ENCODE data around the gene RPLP2.

Gene RPLP2

DNA sequence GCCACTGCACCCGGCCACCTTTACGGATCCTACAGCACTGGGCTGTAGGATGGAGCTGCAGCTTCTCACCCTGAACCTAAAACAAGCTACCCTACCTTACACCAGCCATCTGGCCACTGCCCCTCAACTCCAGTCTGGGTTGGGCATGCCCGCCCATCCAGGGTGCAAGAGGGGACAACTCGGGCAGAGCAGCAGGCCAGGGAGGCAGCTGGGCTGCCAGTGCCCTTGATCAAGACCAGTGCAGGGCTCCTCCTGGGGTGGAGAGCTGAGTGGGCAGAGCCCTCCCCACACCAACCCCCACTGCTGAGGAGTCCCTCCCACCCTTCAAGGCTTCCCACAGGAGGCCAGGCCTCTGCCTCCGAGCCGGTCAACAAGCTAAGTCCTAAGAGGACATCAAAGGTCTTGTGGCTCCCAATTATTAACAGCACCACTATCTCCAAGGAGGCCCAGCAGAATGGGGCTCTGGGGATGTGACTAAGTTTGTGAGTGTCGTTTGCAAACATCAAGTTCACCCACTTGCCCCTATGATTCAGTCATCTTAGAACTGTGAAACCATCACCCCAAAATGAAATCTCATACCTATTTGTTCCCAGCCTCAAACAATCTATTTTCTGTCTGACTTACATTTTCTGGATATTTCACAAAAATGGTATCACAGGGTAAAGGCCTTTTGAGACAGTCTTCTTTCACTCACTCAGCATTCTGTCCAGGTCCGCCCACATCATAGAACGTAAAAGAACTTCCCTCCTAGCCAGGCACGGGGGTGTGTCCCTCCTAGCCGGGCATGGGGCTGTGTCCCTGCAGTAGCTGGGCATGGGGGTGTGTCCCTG, 43.4 kb upstream of the RPLP2 start:
- TF ChIP-seq RAD21 (IDR thresholded peaks at IDR 0.05; ENCODE audit: low read depth) (no peak), TEAD4 (IDR thresholded peaks at IDR 0.05) (no peak)

DNA sequence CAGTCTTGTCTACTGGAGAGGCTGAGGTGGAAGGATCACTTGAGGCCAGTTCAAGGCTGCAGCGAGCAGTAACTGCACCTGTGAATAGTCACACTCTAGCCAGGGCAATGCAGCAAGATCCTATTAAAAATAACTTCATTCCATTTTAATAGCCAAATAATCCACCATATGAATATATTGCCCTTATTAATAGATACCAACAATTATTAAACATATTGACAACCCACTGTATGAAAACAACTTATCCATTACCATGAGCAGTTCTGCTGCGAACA, 42.9 kb upstream of the RPLP2 start:
- TF ChIP-seq EGR1 (IDR thresholded peaks at IDR 0.05) (no peak), EP300 (IDR thresholded peaks at IDR 0.05; ENCODE audit: borderline replicate concordance) (no peak), NFIC (IDR thresholded peaks at IDR 0.05) (no peak), ZBTB7A (IDR thresholded peaks at IDR 0.05; ENCODE audit: low read depth) (no peak), CEBPB (IDR thresholded peaks at IDR 0.05) (no peak), YY1 (IDR thresholded peaks at IDR 0.05; ENCODE audit: low read depth) (no peak), CREB1 (IDR thresholded peaks at IDR 0.05; ENCODE audit: low read depth) (no peak), TCF12 (IDR thresholded peaks at IDR 0.05; ENCODE audit: low read depth) (no peak), RAD21 (IDR thresholded peaks at IDR 0.05; ENCODE audit: low read depth) (no peak), TAF1 (IDR thresholded peaks at IDR 0.05; ENCODE audit: low read depth) (no peak), TEAD4 (IDR thresholded peaks at IDR 0.05) (no peak), FOXM1 (IDR thresholded peaks at IDR 0.05; ENCODE audit: borderline replicate concordance, low read depth) (no peak)
- TF ChIP-seq, protein P1, sequence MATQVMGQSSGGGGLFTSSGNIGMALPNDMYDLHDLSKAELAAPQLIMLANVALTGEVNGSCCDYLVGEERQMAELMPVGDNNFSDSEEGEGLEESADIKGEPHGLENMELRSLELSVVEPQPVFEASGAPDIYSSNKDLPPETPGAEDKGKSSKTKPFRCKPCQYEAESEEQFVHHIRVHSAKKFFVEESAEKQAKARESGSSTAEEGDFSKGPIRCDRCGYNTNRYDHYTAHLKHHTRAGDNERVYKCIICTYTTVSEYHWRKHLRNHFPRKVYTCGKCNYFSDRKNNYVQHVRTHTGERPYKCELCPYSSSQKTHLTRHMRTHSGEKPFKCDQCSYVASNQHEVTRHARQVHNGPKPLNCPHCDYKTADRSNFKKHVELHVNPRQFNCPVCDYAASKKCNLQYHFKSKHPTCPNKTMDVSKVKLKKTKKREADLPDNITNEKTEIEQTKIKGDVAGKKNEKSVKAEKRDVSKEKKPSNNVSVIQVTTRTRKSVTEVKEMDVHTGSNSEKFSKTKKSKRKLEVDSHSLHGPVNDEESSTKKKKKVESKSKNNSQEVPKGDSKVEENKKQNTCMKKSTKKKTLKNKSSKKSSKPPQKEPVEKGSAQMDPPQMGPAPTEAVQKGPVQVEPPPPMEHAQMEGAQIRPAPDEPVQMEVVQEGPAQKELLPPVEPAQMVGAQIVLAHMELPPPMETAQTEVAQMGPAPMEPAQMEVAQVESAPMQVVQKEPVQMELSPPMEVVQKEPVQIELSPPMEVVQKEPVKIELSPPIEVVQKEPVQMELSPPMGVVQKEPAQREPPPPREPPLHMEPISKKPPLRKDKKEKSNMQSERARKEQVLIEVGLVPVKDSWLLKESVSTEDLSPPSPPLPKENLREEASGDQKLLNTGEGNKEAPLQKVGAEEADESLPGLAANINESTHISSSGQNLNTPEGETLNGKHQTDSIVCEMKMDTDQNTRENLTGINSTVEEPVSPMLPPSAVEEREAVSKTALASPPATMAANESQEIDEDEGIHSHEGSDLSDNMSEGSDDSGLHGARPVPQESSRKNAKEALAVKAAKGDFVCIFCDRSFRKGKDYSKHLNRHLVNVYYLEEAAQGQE (IDR thresholded peaks at IDR 0.05; ENCODE audit: low read depth), result no peak
- TF ChIP-seq, protein P2, sequence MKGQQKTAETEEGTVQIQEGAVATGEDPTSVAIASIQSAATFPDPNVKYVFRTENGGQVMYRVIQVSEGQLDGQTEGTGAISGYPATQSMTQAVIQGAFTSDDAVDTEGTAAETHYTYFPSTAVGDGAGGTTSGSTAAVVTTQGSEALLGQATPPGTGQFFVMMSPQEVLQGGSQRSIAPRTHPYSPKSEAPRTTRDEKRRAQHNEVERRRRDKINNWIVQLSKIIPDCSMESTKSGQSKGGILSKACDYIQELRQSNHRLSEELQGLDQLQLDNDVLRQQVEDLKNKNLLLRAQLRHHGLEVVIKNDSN (IDR thresholded peaks at IDR 0.05), result no peak
- TF ChIP-seq, protein P3, sequence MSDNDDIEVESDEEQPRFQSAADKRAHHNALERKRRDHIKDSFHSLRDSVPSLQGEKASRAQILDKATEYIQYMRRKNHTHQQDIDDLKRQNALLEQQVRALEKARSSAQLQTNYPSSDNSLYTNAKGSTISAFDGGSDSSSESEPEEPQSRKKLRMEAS (IDR thresholded peaks at IDR 0.05), result no peak

DNA sequence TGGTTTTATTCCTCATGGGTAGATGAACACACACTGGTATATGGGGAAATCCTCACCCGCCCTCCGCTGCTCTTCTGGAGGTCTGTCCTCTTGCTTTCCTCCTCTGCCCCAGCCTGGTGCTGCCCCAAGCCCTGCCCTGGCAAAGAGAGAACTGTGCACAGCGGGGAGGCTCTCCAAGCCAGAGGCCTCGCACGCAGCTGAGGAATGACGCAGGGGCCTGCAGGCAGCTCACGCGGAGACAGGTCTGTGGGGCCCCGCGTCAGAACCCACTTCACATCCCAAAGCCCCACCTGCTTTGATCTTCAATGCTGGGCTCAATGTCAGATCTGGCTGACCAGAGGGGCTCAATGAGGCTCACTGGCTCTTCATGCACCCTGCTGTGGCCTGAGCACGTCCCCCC, 42.5 kb upstream of the RPLP2 start:
- TF ChIP-seq NFIC (IDR thresholded peaks at IDR 0.05), result no peak
- no peak for TF ChIP-seq CREB1 (IDR thresholded peaks at IDR 0.05; ENCODE audit: low read depth)
- no peak for TF ChIP-seq EP300 (IDR thresholded peaks at IDR 0.05; ENCODE audit: borderline replicate concordance)
- no peak for TF ChIP-seq TAF1 (IDR thresholded peaks at IDR 0.05; ENCODE audit: low read depth)
- TF ChIP-seq EGR1 (IDR thresholded peaks at IDR 0.05), result no peak
- TF ChIP-seq, protein P1 (IDR thresholded peaks at IDR 0.05; ENCODE audit: low read depth), result no peak
- TF ChIP-seq ZBTB7A (IDR thresholded peaks at IDR 0.05; ENCODE audit: low read depth), result no peak
- no peak for TF ChIP-seq TEAD4 (IDR thresholded peaks at IDR 0.05)
- TF ChIP-seq, protein P3 (IDR thresholded peaks at IDR 0.05), result no peak
- TF ChIP-seq, protein P2 (IDR thresholded peaks at IDR 0.05), result no peak
- no peak for TF ChIP-seq TCF12 (IDR thresholded peaks at IDR 0.05; ENCODE audit: low read depth)
- no peak for TF ChIP-seq RAD21 (IDR thresholded peaks at IDR 0.05; ENCODE audit: low read depth)
- no peak for TF ChIP-seq FOXM1 (IDR thresholded peaks at IDR 0.05; ENCODE audit: borderline replicate concordance, low read depth)
- no peak for TF ChIP-seq CEBPB (IDR thresholded peaks at IDR 0.05)
- TF ChIP-seq YY1 (IDR thresholded peaks at IDR 0.05; ENCODE audit: low read depth), result no peak

DNA sequence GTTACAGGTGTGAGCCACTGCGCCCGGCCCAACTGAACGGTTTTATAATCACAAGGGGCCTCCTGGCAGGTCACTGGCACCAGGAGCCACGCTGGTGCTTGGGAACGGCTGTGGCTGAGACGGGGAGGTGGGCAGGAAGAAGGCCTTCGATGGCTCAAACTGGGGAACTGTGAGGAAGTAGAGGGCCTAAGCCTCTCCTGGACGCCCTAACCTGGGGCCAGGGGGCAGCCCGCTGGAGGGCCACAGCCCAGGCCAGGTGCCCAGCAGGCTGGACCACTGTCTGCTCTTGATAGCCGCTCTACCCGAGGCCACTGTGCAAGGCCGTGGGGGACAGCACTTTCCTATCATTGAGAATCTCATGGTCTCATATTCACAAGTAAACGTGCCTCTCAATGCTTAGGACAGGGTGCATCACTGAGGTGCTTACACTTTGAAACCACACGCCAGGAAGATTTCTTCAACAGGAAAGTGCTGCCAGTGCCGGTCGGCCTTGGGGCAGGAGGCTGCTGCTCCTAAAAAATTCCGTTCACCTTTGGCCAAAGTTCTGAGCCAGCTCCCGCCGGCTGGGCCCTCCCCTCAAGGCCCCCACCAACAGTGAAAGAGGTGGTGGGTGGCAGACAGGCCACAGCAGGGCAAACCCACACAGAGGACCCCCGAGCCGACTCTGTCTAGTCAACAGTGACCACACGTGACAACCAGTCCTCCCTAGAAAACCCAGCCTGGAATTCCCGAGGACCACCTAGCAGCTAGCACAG, 39.7 kb upstream of the RPLP2 start:
- TF ChIP-seq TCF12 (IDR thresholded peaks at IDR 0.05; ENCODE audit: low read depth) (no peak), EGR1 (IDR thresholded peaks at IDR 0.05) (no peak), NFIC (IDR thresholded peaks at IDR 0.05) (no peak), CEBPB (IDR thresholded peaks at IDR 0.05) (no peak)

DNA sequence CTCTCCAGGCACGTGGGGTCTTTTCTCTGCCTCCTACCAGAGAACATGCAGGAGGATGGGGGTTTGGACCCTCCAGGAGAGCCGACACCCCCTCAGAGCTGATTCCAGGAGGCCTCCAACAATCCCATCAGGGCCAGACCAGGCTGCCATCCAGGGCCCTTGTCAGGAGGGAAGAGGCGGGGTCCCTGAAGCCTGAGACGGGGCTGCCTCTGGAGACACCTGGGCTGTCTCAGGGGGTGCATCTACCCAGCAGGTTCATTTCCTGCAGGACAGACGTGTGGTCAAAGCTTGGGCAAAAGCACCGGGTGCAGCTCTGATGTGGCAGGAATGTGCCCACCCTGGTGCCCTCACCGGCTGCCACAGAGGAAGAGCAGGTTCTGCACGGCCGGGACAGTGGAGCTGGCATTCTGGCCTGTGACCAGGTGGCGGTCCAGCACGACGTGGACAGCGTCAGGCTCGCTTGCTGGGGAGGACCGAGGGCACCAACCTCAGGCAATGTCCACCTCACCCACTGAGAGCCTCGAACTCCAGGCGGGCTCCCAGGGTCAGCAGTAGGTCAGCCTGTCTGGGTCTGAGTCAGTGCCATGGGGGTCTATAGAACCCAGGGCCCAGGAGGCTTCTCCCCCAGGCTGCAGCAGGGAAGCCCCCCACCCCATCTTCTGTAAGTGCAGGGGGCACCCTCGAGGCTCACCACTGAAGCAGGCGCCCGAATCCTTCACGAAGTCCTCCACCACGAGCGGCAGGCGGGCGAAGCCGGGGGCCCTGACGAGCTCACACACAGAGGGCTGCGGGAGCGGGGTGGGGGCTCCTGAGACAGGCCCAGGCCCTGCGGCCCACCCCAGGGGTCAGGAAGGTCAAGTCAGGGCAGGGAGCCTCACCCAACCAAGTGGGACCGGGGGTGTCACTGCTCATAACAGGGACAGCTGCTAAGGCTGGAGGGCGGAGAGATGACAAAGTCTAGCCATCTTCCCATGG, 38.8 kb upstream of the RPLP2 start:
- TF ChIP-seq ZBTB7A (IDR thresholded peaks at IDR 0.05; ENCODE audit: low read depth) (no peak), YY1 (IDR thresholded peaks at IDR 0.05; ENCODE audit: low read depth) (no peak), CREB1 (IDR thresholded peaks at IDR 0.05; ENCODE audit: low read depth) (no peak), TAF1 (IDR thresholded peaks at IDR 0.05; ENCODE audit: low read depth) (no peak), FOXM1 (IDR thresholded peaks at IDR 0.05; ENCODE audit: borderline replicate concordance, low read depth) (no peak), EGR1 (IDR thresholded peaks at IDR 0.05) (no peak), CEBPB (IDR thresholded peaks at IDR 0.05) (no peak), EP300 (IDR thresholded peaks at IDR 0.05; ENCODE audit: borderline replicate concordance) (no peak), NFIC (IDR thresholded peaks at IDR 0.05) (no peak), TCF12 (IDR thresholded peaks at IDR 0.05; ENCODE audit: low read depth) (no peak), TEAD4 (IDR thresholded peaks at IDR 0.05) (no peak), RAD21 (IDR thresholded peaks at IDR 0.05; ENCODE audit: low read depth) (no peak)
- TF ChIP-seq, protein P3 (IDR thresholded peaks at IDR 0.05), result no peak
- TF ChIP-seq, protein P1 (IDR thresholded peaks at IDR 0.05; ENCODE audit: low read depth), result no peak
- TF ChIP-seq, protein P2 (IDR thresholded peaks at IDR 0.05), result no peak

Data from Ishikawa (cell line).